Astrocyte of the spinal cord (primary cell): ENCODE data around the gene FRMPD2.
A peak's percentile ranks its signal among the peaks of the same experiment; 100 is the strongest.

Experiments used
- DNase-seq: peaks from one replicate; pipeline ENCODE4 v3.0.0; 2011; ENCODE audit warnings: low read depth, low spot score
- H3K4me3 ChIP-seq: 2 replicates; pipeline ENCODE4 v1.5.1; 2011; ENCODE audit warnings: low read depth, mild to moderate bottlenecking, low read length, moderate library complexity
- CTCF ChIP-seq: IDR thresholded peaks from 2 replicates; pipeline ENCODE4 v1.5.1; 2012; ENCODE audit warnings: low read depth, mild to moderate bottlenecking, low read length, inconsistent platforms
- in situ Hi-C: cut with HindIII; loops from 2 replicates; pipeline ENCODE4 v1.10.0; 2017; ENCODE audit warnings: low sequenced_read_pairs

The FRMPD2 gene

DNA sequence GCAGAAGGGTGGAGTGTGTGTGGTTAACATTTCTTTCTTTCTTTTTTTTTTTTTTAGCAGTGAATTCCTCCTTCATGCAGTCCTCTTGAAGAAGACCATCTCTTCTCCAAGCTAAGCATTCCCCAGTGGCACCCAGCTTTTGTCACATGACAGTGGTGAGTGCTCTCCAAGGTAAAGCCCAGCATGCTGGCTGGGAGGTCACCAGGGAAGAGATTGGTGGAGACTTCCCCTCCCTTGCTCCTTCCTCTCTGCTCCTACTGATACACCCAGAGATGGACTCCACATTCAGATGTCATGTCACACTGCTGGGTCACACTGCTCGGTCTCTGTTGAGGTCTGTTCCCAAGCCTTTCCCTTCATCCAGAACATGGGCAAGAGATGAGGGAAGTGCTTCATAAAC is 55.3 kb downstream of the FRMPD2 start:
- in situ Hi-C loops, result no loop called here
- no peak for DNase-seq
- H3K4me3 ChIP-seq, result no peak overlapping the region
- no peak for TF ChIP-seq CTCF

DNA sequence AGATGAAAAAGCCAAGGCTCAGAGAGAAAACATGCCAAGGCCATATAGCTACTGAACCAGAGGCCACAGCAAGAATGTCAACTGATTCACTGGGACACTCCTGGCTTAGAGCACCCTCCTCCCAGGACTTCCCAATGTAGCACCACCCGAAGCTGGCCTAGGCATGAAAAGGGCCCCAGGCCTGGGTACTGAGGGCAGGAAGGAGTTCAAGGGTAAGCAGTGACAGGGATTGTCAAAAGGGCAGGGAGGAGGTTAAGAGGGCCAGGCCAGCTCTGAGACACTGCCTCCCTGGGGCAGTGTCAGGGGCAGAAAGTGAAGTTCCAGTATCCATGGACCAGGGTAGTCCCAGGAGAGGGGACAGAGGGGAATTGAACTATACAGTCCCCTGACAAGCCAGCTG is 57.8 kb downstream of the FRMPD2 start:
- no peak overlapping the region for H3K4me3 ChIP-seq
- DNase-seq, result no peak
- TF ChIP-seq CTCF, result no peak
- in situ Hi-C loops, result no loop called here

DNA sequence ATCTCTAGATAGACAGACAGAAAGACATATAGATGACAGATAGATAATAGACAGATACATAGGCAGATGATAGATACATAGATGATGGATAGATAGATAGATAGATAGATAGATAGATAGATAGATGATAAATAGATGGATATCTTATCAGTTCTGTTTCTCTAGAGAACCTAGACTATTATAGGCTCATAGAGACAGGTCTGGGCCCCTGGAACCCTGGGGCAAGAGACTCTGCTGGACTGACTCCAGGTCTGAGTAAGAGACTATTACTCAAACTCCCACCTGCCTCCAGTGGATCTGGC is 58.3 kb downstream of the FRMPD2 start:
- DNase-seq, result no peak
- TF ChIP-seq CTCF, result no peak
- H3K4me3 ChIP-seq, result no peak overlapping the region
- in situ Hi-C loops, result no loop called here

- H3K4me3 ChIP-seq, result no peak overlapping the region
- in situ Hi-C loops, result no loop called here
- TF ChIP-seq CTCF, result peak; percentile 87
- peak; percentile 31 for DNase-seq
Measured at GRCh38 chr10:48215486-48216203, 58.9 kb downstream of the FRMPD2 start.

DNA sequence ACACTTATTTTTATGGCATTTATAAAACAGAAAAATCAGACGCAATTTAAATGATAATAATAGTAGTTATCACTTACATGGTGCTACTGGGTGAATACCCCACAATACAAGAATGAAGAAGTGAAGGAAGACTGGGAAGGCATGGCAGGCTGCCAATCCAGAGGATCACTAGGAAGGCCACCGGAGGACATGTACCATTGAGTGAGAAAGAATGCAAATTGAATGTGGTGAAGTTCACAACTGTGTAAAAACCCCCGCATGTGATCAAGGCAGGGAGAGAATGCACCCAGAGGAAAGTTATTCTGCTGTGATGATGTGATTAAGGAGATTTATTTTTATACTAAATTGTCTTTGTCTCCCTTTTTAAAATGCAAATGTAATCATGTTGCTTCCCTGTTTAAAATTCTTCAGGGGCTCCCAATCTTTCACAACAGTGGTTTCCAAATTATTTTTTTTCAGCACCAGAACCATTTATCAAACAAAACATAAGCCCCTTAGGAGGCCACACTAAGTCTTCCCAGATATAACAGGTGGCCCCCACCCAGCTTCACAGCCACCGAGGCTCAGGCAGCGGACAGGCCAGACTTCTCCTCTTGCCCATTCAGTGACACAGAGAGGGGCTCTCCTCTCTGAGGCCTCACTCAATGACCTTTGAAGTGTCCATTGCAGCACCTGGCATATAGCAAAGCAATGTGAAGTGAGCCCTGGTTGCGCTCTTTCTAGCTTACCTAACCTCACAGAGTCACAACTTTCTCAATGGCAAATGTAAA is 59.6 kb downstream of the FRMPD2 start:
- in situ Hi-C loops, result no loop called here
- no peak for DNase-seq
- no peak for TF ChIP-seq CTCF
- no peak overlapping the region for H3K4me3 ChIP-seq

DNA sequence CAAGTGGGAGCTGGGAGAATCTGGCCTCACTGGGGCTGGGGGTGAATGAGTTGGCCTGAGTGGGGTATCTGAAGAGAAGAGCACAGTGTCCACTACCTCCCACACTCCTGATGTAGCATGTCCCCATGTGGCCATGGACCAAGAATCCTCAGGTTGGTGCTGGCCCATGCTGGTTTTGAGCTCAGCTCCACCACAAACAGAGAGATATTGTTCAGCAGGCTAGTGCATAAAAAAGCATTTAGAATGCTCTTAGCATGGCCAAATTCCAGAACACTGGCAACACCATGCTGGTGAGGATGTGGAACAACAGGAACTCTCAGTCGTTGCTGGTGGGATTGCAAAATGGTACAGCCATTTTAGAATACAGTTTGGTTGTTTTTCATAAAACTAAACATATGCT is 61.4 kb downstream of the FRMPD2 start:
- in situ Hi-C loops, result no loop called here
- no peak for TF ChIP-seq CTCF
- no peak for DNase-seq
- H3K4me3 ChIP-seq, result no peak overlapping the region
